ENCODE measurements around the gene PHAF1. TPM values are rescaled to one million over a fixed set of nuclear protein-coding genes. Genes with fewer than 3 reads are reported as not detected.

Gene PHAF1
- total RNA-seq, 1 donor from 2014 or later: 10.8 TPM

GRCh38 chr16:67169642-67170167, 60.0 kb downstream of the PHAF1 start:
- DNase-seq (ENCODE audit: missing footprints) (peak; percentile 73), ATAC-seq (no peak)
- intact Hi-C loops (cut with DNase I): no loop called here

GRCh38 chr16:67170168-67170948, 60.6 kb downstream of the PHAF1 start, which contains the start of gene NOL3:
Gene NOL3 (plus strand): TSS chr16:67170538.
- intact Hi-C loops (cut with DNase I): no loop called here
- DNase-seq (ENCODE audit: missing footprints): peak; percentile 94

GRCh38 chr16:67170949-67171649, 61.4 kb downstream of the PHAF1 start:
- DNase-seq (ENCODE audit: missing footprints) (no peak), ATAC-seq (peak; percentile 15)
- intact Hi-C loops (cut with DNase I): no loop called here

More at GRCh38 chr16:67170168-67170948, 60.6 kb downstream of the PHAF1 start, which contains the start of gene NOL3:
- peak; percentile 72 for ATAC-seq

- no peak for DNase-seq (ENCODE audit: missing footprints)
- no peak for ATAC-seq
- intact Hi-C loops (cut with DNase I): no loop called here
These were observed 63.6 kb downstream of the PHAF1 start for GRCh38 chr16:67173323-67173722.

GRCh38 chr16:67173808-67174705, 64.3 kb downstream of the PHAF1 start:
- peak; percentile 71 for ATAC-seq
- DNase-seq (ENCODE audit: missing footprints): peak; percentile 94
- intact Hi-C loops (cut with DNase I): no loop called here

- DNase-seq (ENCODE audit: missing footprints): no peak
- no peak for ATAC-seq
- intact Hi-C loops (cut with DNase I): no loop called here
These were observed 65.0 kb downstream of the PHAF1 start for GRCh38 chr16:67174706-67175231.

- ATAC-seq: no peak
- no peak for DNase-seq (ENCODE audit: missing footprints)
- intact Hi-C loops (cut with DNase I): no loop called here
These were observed 66.9 kb downstream of the PHAF1 start for GRCh38 chr16:67176662-67177061.

- ATAC-seq (peak; percentile 35), DNase-seq (ENCODE audit: missing footprints) (peak; percentile 81)
- intact Hi-C loops (cut with DNase I): no loop called here
These were observed 68.3 kb downstream of the PHAF1 start for GRCh38 chr16:67177743-67178699.

GRCh38 chr16:67179421-67180080, 69.8 kb downstream of the PHAF1 start:
- intact Hi-C loops (cut with DNase I): no loop called here
- DNase-seq (ENCODE audit: missing footprints): peak; percentile 65
- no peak for ATAC-seq

GRCh38 chr16:67180166-67180565, 70.4 kb downstream of the PHAF1 start:
- no peak for ATAC-seq
- no peak for DNase-seq (ENCODE audit: missing footprints)

GRCh38 chr16:67181346-67181745, 71.6 kb downstream of the PHAF1 start:
- peak; percentile 50 for DNase-seq (ENCODE audit: missing footprints)
- ATAC-seq: no peak
- intact Hi-C loops (cut with DNase I): no loop called here

More at GRCh38 chr16:67180166-67180565, 70.4 kb downstream of the PHAF1 start:
- intact Hi-C loops (cut with DNase I): no loop called here

GRCh38 chr16:67182288-67182687, 72.5 kb downstream of the PHAF1 start:
- ATAC-seq (no peak), DNase-seq (ENCODE audit: missing footprints) (no peak)
- intact Hi-C loops (cut with DNase I): no loop called here

- DNase-seq (ENCODE audit: missing footprints) (no peak), ATAC-seq (no peak)
- intact Hi-C loops (cut with DNase I): no loop called here
These were observed 73.5 kb downstream of the PHAF1 start for GRCh38 chr16:67183284-67183626.

- intact Hi-C loops (cut with DNase I): loop anchor here (2.0 kb wide), 1 partner anchor 23 kb away; no protein-coding TSS in a partner anchor
- DNase-seq (ENCODE audit: missing footprints): peak; percentile 97
- peak; percentile 96 for ATAC-seq
These were observed 74.1 kb downstream of the PHAF1 start, which contains the start of gene MATCAP1 for GRCh38 chr16:67183627-67184452. Gene MATCAP1 (minus strand): TSS chr16:67183963. CDS start chr16:67180610, 3,353 bp downstream.

- intact Hi-C loops (cut with DNase I): loop anchor here (2.0 kb wide), 1 partner anchor 24 kb away; no protein-coding TSS in a partner anchor
- ATAC-seq (peak; percentile 2), DNase-seq (ENCODE audit: missing footprints) (no peak)
These were observed 74.8 kb downstream of the PHAF1 start for GRCh38 chr16:67184453-67184994.

Measured in Right ventricle myocardium inferior (tissue), 1 donor.